ENCODE measurements around the gene METTL27.
"Not testable (repeated sequence)": the region's sequence is repeated elsewhere in the genome, so short reads cannot be mapped to it uniquely, and the experiment has no call there.

DNA sequence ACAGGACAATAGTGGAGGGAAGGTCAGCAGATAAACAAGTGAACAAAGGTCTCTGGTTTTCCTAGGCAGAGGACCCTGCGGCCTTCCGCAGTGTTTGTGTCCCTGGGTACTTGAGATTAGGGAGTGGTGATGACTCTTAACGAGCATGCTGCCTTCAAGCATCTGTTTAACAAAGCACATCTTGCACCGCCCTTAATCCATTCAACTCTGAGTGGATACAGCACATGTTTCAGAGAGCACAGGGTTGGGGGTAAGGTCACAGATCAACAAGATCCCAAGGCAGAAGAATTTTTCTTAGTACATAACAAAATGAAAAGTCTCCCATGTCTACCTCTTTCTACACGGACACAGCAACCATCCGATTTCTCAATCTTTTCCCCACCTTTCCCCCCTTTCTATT, 45.7 kb downstream of the METTL27 start:
- TF ChIP-seq CTCF, POLR2A, POLR2AphosphoS5, EP300 (IDR thresholded peaks at IDR 0.05): not testable (repeated sequence)

Measured in gastroesophageal sphincter (tissue), 3 donors.